Esophagus squamous epithelium (tissue), 5 donors: Measurements from ENCODE around the gene BBS9. TPM values are rescaled to one million over a fixed set of nuclear protein-coding genes. Genes with fewer than 3 reads are reported as not detected.

Experiments
- DNase-seq: peaks from one replicate; lab custom pipeline; 2025; lab: John Stamatoyannopoulos, UW
- H3K27ac ChIP-seq, 4 donors: fragments of 200-600 bp; sonication (generic); one replicate each; pipeline ENCODE4 v1.5.1; 2016 to 2019; ENCODE audit warnings: mild to moderate bottlenecking in 1 of 4
- H3K27me3 ChIP-seq, 4 donors: fragments of 200-600 bp; sonication (generic); 1 replicate in 3 of 4; 2 replicates in 1 of 4; pipeline versions ENCODE4 v1.5.1 to v1.6.0; 2017 to 2021; ENCODE audit warnings: antibody characterized with exemption in 1 of 4
- H3K36me3 ChIP-seq, 3 donors: fragments of 200-600 bp; sonication (generic); one replicate each; pipeline ENCODE4 v1.5.1; 2016 to 2019
- H3K4me1 ChIP-seq, 3 donors: fragments of 200-600 bp; sonication (generic); one replicate each; pipeline ENCODE4 v1.5.1; 2017 to 2019
- H3K4me3 ChIP-seq, 4 donors: fragments of 200-600 bp; sonication (generic); 1 replicate in 3 of 4; 2 replicates in 1 of 4; pipeline ENCODE4 v1.5.1; 2016 to 2019; ENCODE audit warnings: mild to moderate bottlenecking in 2 of 4, moderate library complexity in 1 of 4
- H3K9me3 ChIP-seq, 3 donors: fragments of 200-600 bp; sonication (generic); one replicate each; pipeline ENCODE4 v1.5.1; 2016 to 2019
- CTCF ChIP-seq, 6 experiments: fragments of 450-650 bp in 4 of 6; fragments of 200-600 bp in 2 of 6; sonication (generic) in 2 of 6; IDR thresholded peaks; one replicate each; pipeline ENCODE4 v1.5.1; 2016 to 2019; ENCODE audit warnings: antibody characterized with exemption in 6 of 6, mild to moderate bottlenecking in 4 of 6, moderate library complexity in 4 of 6
- POLR2A ChIP-seq, 4 donors: fragments of 450-650 bp; IDR thresholded peaks; one replicate each; pipeline ENCODE4 v1.6.1; 2017; ENCODE audit warnings: antibody characterized with exemption in 4 of 4, mild to moderate bottlenecking in 4 of 4, moderate library complexity in 3 of 4
- WGBS, 2 donors: methylation state at CpG; one replicate each; pipeline ENCODE4 v1.1.5; 2018; 5-methylcytosine and 5-hydroxymethylcytosine counted together
- intact Hi-C: fragments of 100-400 bp; cut with DNase I; formaldehyde crosslinking; loops from one replicate; pipeline ENCODE4 v1.15.0; 2022
- total RNA-seq, 4 donors: library from RNA; depleted of rRNA; stranded (reverse); fragments of >200 nt; gene quantifications; one replicate each; pipeline ENCODE4 v1.1.0, GENCODE V29; 2016
- donor health status: DM: yes; HTN: yes; CAD: no.

The BBS9 gene
- total RNA-seq, 4 donors from 2014 or later, result 4.8 to 16.8 (median 7.6) TPM

DNA sequence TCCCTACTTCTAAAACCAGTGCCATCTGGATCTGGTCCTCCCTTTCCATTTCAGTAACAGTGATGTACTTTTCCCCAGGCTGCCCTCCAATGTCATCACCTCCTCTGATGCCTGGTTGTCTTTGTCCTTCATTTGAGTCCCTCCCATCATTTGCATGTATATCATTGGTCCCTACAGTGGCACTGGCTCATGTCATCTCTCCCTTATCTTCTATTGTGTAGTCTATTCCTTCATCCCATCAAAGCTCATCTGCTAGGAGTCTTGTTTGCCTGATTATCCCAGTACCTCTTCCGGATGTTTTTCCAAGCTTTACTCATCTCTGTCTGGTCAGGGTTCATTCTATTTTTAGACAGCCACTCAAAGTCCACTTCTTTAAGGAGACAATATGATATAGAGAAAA lies 483.1 kb downstream of the BBS9 start:
- Histone ChIP-seq H3K4me3 (no peak overlapping the region), H3K9me3 (no peaks in the 10 kb centered on the region), H3K27ac (no peak overlapping the region), H3K36me3 (no peaks in the 10 kb centered on the region), H3K27me3 (no peaks in the 10 kb centered on the region), H3K4me1 (no peaks in the 10 kb centered on the region)
- intact Hi-C loops, result no loop called here
- 80 to 86% methylated on average over 1 of the region's 1 CpG for WGBS, 2 donors
- no peak for TF ChIP-seq POLR2A (IDR thresholded peaks at IDR 0.05)
- DNase-seq, result no peak

- no peaks in the 10 kb centered on the region for H3K36me3 ChIP-seq
- no peak overlapping the region for H3K4me3 ChIP-seq
- H3K9me3 ChIP-seq, result no peaks in the 10 kb centered on the region
- TF ChIP-seq CTCF (IDR thresholded peaks at IDR 0.05), result no peak
- TF ChIP-seq POLR2A (IDR thresholded peaks at IDR 0.05), result no peak
- H3K27me3 ChIP-seq, result no peaks in the 10 kb centered on the region
- WGBS, 2 donors, result 82 to 86% methylated on average over 6 of the region's 6 CpGs
- no peaks in the 10 kb centered on the region for H3K4me1 ChIP-seq
- no peak for DNase-seq
- no peak overlapping the region for H3K27ac ChIP-seq
- intact Hi-C loops, result no loop called here
Observed at GRCh38 chr7:33614357-33615117, 485.2 kb downstream of the BBS9 start.

DNA sequence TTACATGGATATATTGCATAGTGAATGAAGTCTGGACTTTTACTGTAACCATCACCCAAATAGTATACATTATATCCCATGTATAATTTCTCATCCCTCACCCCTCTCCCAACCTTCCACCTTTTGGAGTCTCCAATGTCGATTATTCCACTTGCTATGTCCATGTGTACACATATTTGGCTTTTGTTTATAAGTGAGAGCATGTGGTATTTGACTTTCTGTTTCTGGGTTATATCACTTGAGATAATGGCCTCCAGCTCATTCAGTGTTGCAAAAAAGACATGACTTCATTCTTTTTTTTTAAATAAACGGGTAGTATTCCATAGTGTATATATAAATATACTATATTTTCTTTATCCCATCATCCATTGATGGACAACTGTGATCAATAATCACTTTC lies 487.4 kb downstream of the BBS9 start:
- no peak for DNase-seq
- peaks cover 0 to 8% (median 0%) of the 10 kb centered on the region in 3 donors for H3K9me3 ChIP-seq
- no peaks in the 10 kb centered on the region for H3K36me3 ChIP-seq
- H3K27me3 ChIP-seq, result no peaks in the 10 kb centered on the region
- 71 to 85% methylated on average over 2 of the region's 2 CpGs for WGBS, 2 donors
- H3K4me1 ChIP-seq, result no peaks in the 10 kb centered on the region
- no peak for TF ChIP-seq CTCF (IDR thresholded peaks at IDR 0.05)
- no peak for TF ChIP-seq POLR2A (IDR thresholded peaks at IDR 0.05)
- H3K27ac ChIP-seq, result no peak overlapping the region
- H3K4me3 ChIP-seq, result no peak overlapping the region
- intact Hi-C loops, result no loop called here

DNA sequence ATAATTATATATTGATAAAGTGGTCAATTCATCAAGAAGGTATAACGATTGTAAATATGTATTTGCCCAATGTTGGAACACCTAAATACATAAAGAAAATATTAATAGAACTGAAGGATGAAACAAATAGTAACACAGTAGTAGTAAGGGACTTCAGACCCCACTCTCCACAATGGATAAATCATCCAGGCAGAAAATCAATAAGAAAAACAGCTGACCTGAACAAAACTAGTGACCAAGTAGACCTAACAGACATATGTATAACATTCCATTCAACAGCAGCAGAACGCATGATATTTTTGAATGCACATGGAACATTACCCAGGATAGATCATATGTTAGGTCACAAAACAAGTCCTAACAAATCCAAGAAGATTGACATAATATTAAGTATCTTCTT lies 489.9 kb downstream of the BBS9 start:
- Histone ChIP-seq H3K4me1 (no peaks in the 10 kb centered on the region), H3K27me3 (no peaks in the 10 kb centered on the region), H3K9me3 (peaks cover 0 to 8% (median 0%) of the 10 kb centered on the region in 3 donors), H3K27ac (no peak overlapping the region), H3K36me3 (no peaks in the 10 kb centered on the region), H3K4me3 (no peak overlapping the region)
- no peak for DNase-seq
- no peak for TF ChIP-seq CTCF (IDR thresholded peaks at IDR 0.05)
- no peak for TF ChIP-seq POLR2A (IDR thresholded peaks at IDR 0.05)
- intact Hi-C loops, result no loop called here
- WGBS, 2 donors, result 76 to 78% methylated on average over 2 of the region's 2 CpGs

DNA sequence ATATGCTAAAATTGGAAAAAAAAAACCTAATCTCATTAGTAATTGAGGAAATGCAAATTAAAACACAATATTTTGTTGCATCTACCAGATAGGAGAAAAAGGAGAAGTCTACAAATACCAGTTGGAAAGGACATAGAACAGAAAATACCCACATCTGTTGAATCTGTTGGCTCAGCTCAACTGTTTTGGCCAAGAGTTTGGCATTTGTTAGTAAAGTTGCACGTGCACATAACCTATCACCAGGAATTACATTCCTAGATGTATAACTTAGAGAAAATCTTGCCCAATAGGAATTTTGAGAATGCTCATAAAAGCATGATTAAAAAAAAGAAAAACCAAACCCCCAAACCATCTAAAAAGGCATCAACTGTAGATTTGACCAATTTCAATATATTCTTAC lies 493.9 kb downstream of the BBS9 start:
- Histone ChIP-seq H3K27ac (no peak overlapping the region), H3K4me1 (no peaks in the 10 kb centered on the region), H3K27me3 (no peaks in the 10 kb centered on the region), H3K36me3 (no peaks in the 10 kb centered on the region), H3K9me3 (peaks cover 0 to 8% (median 0%) of the 10 kb centered on the region in 3 donors), H3K4me3 (no peak overlapping the region)
- TF ChIP-seq CTCF (IDR thresholded peaks at IDR 0.05), result no peak
- no peak for TF ChIP-seq POLR2A (IDR thresholded peaks at IDR 0.05)
- no peak for DNase-seq
- intact Hi-C loops, result no loop called here
- 45 to 60% methylated on average over 1 of the region's 1 CpG for WGBS, 2 donors
